SW 1271 (cell line): ENCODE measurements around the gene PTPRN2.
"Not testable (repeated sequence)": the region's sequence is repeated elsewhere in the genome, so short reads cannot be mapped to it uniquely, and the experiment has no call there.

Experiments used
- DNase-seq, 2 experiments: peaks; one replicate each; lab custom pipeline; 2025; lab: John Stamatoyannopoulos, UW

The PTPRN2 gene

DNA sequence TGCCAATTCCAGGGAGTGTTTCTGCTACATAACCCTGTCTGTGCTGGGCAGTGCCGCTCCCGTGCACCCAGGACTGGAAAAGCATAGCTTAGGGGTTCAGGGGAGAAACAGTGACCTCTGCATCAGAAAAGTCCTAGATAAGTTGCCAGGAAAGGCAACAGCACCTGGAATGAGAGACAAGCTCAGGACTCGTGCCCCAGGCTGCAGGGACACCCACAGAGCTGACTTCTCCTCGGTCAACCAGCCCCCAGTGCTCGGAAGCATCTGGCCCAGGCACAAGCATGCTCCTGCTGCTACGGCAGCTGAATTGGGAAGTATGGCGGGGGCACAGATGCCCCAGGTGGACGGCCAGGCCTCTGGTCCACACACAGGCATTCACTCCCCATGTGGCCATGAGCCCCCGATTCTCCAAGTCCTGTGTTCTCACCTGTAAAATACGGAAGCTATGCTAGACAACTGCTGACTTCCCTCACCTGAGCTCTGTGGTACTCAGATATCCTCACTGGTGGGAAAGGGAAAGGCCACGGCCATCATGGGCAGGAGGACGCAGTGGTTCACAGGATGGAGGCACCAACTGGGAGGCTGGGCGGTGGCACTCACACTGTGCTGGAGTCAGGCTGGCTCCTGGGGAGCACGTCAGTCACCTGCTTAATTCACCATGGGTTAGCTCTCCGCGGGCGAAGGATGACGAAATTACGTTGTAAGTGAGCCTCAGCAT is 220.5 kb downstream of the PTPRN2 start:
- DNase-seq, result no peak

DNA sequence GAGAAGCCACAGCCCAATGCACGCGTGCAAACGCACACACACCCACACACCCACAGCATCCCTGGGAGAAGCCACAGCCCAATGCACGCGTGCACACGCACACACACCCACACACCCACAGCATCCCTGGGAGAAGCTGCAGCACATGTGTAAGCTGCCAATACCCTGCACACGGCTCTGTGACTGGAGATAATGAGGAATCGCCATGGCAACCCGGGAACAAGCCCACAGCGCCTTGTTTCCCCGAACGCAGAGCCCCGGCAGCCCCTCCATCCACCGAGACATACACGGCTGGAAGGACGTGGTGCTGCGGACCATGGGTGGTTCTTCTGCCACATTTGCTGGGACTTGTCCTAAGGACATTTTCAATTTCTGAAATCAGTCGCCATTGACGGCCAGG is 221.3 kb downstream of the PTPRN2 start:
- no peak for DNase-seq

DNA sequence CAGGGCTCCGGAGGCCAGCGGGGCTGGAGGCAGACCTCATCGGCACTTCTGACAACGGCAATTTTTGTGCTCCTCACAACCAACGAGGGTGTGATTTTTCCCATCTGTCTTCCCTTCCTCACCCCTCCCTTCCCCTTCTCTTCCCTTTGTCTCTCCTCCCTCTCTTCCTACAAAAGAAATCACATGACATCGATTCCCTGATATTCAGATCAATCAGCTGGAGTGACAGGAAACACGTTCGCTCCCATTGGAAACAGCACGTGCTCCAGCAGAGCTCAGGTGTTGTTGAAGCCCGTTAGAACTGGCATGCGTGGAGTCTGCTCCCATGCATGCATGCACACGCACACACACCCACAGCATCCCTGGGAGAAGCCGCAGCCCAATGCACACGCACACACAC is 222.4 kb downstream of the PTPRN2 start:
- DNase-seq, result no peak

DNA sequence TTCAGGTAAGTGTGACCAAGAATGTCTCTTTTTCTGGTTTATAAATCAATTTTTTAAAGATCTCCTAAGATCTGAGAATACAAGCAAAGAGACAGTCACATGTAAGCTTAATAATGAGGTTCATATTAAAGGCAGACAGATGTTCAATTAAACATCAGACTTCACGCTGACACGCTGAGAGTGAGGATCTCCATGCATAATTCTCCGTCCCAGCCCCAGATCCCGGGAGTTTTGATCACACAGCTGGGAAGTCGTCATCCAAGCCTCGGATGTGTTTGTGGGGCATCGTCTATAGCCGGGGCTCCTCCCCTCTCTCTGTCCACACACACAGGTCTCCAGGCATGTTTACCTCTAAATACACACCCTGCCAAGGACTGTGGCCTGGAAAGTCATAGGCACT is 223.2 kb downstream of the PTPRN2 start:
- DNase-seq, result no peak

DNA sequence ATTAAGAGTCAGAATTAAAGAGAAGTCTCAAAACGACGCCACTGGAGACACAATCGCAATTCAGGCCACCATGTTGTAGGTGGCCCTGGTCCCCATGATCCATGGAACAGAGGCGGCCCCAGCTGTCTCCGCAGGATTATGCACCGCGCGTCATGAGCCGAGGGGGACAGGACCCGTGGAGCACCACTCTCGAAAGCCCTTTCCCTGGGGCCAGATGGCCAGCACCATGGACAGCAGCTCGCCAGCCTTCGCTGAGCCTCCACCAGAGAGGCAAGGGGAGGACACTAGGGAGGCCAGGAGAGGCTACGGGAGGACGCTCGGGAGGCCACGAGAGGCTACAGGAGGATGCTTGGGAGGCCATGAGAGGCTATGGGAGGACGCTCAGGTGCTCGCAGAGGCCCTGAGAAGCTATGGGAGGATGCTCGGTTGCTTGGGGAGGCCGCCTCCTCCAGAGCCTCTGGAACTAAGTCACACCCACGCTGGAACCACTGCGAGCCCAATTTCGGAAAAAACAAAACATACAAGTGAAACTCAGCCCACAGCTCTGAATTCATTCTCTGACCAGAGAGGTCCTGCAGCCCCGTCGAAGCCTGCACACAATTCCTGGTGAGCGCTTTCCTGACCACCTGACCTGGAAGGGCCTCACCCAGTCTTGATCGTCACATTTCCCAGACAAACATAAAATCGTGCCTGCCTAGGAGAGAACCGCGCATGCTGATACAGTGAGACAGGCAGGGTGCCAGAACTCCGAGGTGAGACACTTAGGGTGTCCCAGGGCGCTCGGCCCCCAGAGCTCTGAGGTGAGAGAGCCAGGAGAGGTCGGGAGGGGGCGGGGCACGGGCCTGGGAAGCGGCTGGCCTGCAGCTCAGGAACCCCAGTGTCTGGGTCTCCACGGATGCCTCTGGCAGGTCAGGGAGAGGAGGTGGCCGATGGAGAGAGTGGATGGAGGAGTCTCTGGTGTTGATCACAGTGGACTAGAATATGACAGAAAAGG is 224.4 kb downstream of the PTPRN2 start:
- DNase-seq, result no peak

DNA sequence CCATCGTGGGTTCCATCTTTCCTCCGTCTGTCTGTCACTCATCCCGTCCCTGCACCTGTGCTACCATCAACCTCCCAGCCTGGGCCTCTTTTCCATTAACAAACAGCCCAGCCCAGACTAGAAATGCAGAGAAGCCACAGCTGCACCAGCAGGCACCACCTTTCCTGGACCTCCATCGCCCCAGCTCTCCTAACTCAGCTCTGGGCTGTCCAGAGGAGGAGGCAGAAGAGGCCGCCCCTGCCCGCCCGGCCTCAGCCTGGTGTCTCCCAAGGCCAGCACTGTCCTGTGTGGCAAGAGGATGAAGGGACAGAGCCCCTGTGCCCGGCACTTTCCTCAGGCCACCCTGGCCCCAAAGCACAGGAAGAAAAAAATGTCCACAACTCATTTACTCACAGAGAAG is 225.6 kb downstream of the PTPRN2 start:
- no peak for DNase-seq

DNA sequence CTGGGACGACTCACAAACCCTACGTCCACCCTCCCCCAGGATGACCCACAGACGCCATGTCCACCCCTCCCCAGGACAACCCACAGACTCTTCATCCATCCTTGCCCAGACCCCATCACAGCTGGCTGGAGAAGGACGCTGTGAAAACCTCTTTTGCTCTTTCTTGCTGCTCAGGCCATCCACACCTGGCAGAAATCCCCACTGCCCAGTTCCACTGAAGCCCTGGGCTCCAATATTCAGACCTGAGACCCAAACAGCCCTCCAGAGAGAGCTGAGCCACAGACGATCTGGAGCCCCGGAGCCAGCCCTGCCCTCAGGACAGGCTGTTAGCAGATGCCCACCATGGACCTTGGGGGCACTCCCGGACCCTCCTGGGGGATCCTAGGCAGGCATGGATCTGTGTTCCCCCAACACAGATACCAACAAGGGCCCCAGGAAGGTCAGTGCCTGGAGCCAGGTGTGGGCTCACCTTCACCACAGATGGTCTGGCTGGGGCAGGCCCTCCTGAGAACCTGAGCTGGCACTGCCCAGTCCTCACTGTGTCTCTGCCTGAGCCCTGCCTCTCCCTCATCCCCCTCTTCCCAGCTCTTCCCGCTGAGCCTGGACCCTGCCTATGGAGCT is 226.2 kb downstream of the PTPRN2 start:
- no peak for DNase-seq

DNA sequence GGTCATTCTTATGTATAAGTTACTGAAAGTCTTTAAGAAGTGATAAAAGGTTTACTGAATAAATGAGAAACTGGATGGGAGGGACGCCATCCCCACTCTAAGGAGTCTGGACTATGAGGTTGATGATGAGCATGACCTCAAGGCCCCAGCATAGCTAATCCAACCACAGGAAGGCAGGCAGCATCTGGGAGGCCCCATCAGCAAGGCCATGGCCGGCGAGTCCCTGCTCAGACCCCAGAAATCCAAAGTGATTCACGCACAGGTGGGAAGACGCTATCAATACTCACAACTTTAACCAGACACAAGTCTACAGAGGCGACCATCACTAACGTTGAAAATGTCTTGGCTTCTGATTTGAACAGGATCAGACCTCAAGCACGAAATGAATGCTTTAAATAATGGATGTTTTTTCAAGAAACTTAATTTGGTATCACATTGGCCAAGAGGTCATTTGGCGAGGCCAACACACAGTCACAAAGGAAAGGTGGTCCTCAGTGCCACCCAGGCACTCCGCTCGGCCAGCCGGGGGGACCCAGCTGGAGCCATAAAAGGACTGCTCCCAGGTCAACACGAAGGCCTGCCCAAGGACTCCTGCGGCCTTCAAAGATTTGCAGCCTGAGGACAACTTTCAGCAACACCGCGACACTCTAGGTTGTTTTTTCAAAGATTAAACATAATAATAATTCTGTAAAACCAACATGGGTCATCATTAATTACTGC is 228.5 kb downstream of the PTPRN2 start:
- DNase-seq, result no peak

DNA sequence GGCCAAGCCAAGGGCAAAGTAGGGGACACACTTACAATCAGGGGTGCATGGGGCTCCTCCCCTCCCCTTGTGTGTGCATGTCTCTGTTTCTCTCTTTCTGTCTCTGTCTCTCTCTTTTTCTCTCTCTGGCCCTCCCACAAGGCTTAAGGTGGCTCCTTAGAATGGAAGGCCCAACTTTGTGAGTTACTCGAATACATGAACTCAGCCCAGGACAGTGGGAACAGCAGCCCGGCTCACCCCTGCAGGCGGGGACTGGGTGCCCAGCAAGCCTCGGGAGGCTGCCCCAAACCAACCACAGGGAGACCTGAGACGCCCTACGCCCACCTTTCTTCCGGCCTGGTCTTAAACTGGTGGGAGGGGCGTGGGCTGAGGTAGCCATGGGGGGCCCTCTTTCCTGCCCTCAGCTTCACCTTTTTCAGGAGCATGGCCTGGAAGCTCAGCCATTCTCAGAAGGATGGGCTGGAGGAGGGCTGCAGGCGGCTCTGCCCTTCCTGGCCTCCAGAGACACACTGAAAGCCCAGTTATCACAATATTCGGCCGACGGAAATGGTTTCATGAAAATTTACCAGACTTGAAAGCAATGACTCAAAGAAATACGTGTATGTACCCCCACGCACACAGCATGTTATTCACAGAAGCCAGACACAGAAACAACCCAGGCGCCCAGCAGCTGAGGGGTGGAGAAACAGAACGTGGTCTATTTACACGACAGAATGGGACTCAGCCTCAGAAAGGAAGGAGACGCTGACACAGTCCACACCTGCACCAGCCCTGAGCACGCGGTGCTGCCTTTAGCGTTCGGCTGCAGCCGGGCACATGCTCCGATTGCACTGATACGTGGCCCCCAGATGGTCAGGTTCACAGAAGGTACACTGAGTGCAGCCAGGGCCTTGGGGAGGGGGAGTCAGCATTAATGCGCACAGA is 229.5 kb downstream of the PTPRN2 start:
- no peak for DNase-seq

DNA sequence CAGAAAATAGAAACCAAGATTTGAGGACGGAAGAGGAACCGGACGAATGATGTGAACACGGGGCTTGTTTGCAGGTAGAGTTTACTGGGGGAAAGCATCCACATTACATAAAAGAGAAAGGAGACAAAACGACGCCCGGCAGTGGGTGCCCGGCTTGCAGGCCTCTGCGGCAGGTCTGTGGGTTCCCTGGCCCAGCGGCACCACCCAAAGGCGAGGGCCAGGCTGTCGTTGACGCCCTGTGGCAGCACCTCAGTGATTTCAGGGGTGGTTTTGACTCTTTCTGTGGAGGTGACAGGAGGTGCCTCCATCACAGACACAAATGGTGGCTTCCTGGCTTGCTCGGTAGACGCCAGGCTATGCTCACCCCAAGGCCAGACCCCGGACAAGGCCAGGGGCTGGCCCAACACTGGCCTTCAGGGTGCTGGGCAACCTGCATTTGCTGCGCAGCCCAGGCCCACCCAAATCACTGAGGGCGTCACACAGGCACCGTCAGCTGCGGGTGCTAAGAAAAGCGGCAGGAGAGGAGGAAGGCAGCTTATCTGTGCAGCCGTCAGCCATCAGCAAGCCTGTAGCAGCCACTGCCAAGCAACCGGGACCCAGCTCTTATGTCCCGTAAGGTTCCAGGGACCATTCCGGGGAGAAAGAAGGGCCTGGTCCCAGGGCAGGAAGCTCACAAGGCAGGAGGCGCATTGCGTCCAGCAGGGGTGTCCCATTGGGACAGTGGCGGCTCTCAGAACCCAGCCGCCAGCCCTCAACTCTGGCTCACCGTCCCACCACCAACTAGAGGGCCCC is 230.3 kb downstream of the PTPRN2 start:
- DNase-seq, result no peak

DNA sequence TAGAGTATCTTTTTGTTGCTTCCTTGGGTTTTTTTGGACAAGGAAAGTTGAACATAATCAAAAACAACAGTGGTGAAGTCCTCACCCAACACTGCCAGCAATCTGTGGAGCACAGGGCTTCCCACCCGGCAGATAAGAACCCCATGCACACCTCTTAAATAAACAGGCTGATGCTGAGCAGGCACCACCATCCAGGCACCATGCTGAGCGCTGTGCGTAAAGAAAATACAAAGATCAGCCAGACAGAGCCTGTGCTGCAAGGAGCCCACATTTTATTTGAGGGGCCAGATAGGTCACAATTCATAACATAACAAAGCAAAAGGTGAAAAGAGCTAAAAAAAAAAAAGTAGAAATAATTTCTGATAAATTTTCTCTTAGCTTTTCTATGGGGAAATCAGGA is 231.2 kb downstream of the PTPRN2 start:
- no peak for DNase-seq

DNA sequence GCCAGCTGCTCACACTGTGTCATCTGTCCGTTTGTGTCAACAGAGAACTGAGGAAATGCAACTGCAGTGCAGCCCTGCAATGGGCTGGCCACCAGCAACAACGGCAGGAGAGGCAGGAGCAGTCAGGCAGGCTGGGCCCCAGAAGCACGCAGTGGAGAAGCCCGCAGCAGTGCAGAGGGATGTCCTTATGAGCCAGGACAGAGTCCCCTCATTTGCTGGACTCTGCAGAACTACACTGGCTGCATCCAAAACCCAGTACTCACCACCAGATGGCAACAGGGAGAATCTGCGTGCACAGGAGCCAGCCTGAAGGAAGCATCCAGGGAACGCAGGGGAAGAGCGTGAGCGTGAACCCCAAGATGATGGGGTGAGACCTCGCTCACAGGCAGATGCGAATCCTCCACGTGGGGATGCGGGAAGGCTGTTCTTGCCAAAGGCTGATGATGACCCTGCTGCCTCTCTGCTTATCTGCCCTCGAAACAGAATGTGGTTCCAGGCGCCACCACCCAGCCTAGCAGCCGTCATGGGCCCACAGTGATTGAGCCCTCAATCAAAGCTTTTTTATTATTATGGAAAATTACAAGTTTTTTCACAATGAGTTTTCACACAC is 232.1 kb downstream of the PTPRN2 start:
- peak in 1 of 2 experiments; percentile 14 for DNase-seq

DNA sequence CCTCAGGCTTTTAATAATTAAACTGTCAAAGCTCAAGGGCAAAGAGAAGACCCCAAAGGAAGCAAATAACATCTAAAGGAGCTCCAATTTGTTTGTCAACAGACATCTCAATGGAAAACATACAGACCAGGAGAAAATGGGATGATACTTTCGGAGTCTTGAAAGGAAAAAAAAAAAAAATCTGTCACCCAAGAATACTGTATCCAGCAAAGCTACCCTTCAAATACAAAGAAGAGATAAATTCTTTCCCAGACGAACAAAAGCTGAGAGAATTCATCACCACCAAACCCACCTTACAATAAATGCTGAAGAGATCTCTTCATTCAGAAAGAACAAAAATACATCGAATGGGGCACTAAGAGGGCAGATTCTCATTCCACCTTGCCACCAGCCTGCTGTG is 232.8 kb downstream of the PTPRN2 start:
- DNase-seq, result no peak

DNA sequence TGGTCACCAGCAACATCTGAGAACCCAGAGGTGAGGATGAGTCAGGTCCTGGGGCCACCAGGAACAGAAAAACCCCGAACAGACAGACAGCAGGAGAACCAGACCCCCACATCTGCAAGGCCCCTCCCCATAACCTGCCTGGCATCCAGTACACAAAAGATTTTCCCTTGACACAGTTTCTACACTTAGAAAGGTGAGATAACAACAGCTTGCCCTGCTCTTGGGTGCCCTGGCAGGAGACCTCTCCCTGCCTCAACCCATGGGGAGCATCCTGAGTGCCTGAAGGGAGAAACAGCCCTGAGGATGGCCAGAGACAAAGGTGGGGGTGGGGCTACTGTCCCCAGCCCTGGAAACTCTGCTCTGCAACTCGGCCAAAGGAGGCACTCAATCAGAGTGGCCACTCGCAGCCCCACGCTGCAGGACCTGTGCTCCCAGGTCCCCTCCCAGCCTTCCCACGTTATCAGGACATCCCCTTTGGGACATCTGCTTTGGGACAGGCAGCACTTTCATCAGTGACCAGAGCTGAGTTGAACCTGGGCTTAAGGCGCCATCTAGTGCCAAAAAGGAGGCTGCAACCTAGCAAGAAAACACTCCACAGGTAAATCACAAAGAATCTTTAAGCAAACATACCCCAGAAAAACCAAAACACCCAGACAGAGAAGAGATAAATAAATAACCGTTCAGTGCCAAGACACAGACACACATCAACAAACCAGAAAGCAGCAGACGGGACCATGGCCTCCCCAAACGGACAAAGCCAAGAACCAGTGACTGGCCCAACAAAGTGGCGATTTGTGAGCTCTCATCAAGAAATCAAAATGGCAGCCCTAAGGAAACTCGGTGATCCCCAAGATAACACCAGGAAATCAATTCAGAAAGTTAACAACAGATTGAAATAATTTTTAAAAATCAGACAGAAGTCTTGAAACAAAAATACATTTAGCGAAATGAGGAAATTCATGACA is 233.7 kb downstream of the PTPRN2 start:
- peak in 1 of 2 experiments; percentile 25 for DNase-seq

DNA sequence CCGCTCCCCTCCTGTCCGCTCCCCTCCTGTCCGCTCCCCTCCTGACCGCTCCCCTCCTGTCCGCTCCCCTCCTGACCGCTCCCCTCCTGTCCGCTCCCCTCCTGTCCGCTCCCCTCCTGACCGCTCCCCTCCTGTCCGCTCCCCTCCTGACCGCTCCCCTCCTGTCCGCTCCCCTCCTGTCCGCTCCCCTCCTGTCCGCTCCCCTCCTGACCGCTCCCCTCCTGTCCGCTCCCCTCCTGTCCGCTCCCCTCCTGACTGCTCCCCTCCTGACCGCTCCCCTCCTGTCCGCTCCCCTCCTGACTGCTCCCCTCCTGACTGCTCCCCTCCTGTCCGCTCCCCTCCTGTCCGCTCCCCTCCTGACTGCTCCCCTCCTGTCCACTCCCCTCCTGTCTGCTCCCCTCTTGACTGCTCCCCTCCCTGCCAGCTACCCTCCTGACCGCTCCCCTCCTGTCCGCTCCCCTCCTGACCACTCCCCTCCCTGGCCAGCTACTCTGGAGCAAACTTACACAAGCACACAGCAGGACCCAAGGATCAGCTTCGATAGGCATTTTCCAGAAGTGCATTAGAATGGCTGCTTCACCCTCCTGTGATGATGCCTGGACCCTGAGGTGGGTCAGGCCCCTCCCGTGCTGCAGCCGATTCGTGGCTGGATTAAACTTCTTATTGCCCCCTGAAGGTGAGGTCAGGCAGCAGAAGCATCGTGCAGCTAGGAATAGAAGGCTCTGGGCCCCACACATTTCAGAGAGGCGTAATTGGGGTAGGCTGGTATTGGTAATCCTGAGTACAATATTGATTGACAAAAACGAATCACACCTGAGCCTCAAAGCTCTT is 235.5 kb downstream of the PTPRN2 start:
- DNase-seq, result not testable (repeated sequence)

DNA sequence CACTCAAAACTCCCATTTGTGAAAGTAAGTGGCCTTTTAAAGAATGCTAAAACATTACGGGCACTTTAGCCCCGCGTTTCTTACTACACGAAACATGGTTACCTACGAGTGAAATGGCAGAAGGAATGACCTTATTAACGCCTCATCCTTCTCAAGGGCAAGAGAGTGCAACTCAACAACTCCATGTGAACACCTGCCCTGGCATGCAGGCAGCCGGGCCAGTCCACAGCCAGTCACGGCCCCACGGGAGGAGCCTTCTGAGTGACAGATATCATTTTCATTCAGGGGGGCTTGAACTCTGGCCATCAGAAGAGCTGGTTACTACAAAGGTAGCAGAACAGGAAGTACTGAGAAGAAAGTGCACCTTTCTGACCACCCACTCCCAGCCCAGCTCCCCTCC is 236.1 kb downstream of the PTPRN2 start:
- DNase-seq, result no peak

DNA sequence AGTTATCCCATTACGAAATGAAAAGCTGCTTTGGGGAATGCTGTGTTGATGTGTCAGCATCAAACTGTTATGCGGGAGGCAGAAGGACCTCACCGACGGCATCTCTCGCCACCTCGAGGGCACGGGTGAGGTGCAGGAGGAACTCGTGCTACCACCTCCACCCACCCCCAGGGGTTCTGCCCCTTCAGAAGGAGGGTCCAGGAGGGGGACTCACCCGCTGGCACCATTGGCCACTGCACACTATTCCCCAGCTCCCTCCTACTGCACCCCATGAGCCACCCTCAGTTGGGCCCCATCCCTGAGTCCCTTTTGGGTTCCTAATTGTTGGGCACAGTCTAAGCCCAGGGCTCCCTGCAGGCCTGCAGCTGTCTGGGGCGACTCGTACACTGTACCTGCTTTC is 236.6 kb downstream of the PTPRN2 start:
- DNase-seq, result no peak
